DMS114 treated with DMSO at 0.1 percent for 48 hours (cell line): ENCODE measurements around the gene PHACTR1.
"Not testable (repeated sequence)": the region's sequence is repeated elsewhere in the genome, so short reads cannot be mapped to it uniquely, and the experiment has no call there.

Experiments
- DNase-seq: peaks from one replicate; lab custom pipeline; 2025; ENCODE audit not compliant: unreplicated experiment; lab: John Stamatoyannopoulos, UW

The PHACTR1 gene

DNA sequence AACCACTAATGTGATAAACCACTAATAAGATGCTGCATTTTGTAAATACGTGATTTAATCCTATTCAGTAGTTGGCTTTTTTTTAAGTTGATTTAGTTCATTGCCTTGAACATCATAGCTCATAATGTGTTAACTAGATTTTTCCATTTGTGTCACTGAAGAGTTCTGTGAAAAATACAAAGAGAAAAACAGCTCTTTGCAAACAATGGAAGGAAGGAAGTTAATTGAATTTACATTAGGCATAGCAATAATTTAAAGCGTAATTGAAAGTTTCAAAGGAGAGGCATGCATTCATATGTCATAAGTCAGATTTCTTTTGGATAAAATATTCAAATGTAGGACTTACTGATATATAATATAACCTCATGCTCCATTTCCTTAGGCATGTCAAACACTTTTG is 509.5 kb downstream of the PHACTR1 start:
- DNase-seq: no peak

DNA sequence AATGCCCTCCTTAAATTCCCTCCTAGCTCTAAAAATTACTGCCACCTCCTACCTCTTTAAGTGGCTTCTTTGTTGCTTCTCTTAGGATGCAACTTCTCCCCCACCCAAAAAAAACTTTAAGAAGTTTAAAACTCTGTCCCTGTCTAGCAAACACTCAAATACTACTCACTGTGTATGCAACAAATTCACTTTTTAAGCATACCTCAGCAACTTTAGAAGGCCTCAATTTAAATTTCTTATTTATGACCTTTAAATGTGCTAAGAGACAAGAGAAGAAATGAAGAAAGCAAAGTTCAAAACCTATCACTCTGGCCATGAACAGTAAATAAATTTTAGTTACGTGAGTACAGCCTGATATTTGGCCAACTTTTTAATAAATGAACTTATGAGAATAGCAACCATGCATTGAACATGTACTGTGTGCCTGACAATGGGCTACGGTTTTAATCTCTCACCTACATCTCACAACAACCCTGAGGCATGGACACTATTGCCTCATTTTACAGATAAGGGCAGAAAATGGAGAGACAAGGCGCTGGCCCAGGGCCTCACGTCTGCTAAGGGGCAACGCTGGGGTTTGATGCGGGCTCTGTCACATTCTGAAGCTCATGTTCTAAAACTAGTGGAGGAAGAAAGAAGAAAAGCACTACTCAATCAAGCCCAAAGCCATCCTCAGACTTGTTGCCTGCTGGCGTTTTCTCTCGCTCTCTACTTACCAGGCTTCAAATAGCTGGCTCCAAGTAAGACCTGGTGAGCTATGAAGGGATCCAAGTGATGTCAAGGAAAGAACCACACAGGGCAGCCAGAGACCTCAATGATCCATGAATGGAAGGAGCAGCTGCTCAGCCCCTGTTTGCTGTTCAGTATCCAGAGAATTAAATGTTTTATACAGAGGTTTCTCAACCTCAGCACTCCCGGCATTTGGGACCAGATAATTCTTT is 512.0 kb downstream of the PHACTR1 start:
- no peak for DNase-seq

GRCh38 chr6:13229205-13230085 is 512.9 kb downstream of the PHACTR1 start:
- DNase-seq: no peak

DNA sequence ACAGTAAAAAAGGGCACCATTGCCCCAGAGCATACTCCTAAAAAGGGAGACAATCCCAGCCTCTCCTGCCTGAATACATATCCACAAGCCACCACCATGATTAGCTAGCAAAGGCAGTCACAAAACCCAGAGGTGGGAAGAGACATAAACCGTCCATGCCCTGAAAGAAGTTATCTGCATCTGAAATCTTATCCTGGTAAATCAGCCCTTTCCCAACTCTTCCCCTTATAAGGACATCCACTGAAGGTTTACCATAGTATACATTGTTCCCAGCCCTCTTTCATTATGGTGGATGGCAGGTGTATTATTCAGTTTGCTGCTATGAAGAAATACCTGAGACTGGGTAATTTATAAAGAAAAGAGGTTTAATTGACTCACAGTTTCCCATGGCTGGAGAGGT is 516.5 kb downstream of the PHACTR1 start:
- no peak for DNase-seq

- DNase-seq: no peak
These were observed 517.6 kb downstream of the PHACTR1 start for GRCh38 chr6:13234130-13234529.

- no peak for DNase-seq
These were observed 518.8 kb downstream of the PHACTR1 start for GRCh38 chr6:13235339-13235738.

- no peak for DNase-seq
These were observed 520.8 kb downstream of the PHACTR1 start for GRCh38 chr6:13237318-13237717.

DNA sequence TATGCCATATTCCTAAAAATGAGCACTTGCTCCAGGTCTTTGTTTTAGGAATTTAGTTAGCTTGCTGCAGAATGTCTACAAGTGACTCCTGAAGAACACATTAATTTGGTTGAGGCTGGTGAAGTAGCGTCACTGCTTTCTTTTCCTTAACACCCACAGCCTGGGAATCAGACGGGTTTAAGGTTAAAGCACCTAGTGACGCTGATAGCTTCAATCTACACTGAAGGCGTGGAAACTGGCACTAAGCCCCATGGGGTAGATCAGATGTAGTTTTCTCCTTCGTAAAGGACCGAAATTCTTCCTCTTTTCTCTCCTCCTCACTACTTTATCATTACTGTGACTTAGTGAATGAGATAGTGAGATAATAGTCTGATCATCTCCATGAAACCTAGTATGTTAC is 521.5 kb downstream of the PHACTR1 start:
- DNase-seq: no peak

DNA sequence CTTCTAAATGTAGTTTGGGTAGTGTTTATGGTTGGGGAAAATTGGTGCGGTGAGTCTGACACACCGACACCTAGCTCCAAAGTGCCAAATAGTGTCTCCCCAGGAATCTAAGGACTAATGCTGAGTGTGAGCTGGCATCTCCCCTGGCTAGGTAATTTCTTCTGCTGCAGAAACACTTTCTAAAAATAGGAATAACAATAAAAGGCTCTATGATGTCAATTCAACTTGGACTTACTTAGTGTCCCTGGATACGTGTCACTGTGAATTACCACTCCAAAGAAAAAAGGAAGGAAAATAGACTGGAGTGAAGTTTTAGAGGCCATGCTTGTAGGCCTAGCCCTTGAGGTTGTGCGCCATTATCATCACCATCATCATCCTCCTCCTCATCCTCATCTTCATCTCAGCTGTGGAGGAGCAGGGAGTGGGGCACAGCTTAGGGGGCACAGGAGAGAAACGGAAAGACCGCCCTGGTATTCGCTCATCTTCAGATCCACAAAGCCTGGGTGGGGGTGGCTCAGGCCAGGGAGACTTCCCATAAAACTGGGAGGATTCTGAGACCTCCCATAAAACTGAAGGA is 522.2 kb downstream of the PHACTR1 start:
- no peak for DNase-seq

- DNase-seq: no peak
These were observed 523.2 kb downstream of the PHACTR1 start for GRCh38 chr6:13239530-13240455.

DNA sequence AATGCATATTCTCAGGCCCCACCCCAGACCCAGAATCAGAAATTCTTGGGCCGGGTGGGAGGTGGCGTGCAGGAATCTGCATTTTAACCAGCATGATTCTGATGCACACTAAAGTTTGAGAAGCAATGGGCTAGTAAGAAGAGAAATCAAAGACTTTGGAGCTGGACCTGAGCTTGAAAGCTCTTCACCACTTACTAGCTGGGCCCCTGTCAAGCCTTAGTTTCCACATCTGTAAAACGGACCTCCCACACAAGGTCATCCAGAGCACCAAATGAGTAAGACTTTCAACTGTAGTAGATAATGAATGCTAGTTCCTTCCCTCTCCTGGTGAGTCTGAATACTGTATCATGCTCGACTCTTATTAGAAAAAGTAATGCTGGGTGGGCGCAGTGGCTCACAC is 524.8 kb downstream of the PHACTR1 start:
- no peak for DNase-seq

- no peak for DNase-seq
These were observed 525.6 kb downstream of the PHACTR1 start for GRCh38 chr6:13242178-13242577.

DNA sequence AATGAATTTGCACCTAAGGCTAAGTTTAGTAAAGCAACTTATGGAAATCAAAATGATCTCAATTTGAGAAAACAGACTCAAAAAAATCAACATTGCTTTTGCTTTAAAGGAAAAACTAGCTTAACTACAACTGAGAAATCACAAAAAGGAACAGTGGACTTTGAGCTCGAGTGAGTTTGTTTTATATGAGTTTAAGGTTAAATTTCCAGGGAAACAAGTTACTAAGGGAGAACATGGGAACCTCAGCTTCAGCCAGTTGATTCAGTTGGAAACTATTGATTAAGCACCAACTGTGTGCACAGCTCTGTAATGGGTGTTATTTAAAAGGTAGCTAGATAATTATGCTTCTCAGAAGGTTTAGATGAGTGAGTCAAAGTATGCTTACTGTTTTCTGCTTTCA is 526.0 kb downstream of the PHACTR1 start:
- no peak for DNase-seq

GRCh38 chr6:13243033-13243432 is 526.5 kb downstream of the PHACTR1 start:
- DNase-seq: no peak

GRCh38 chr6:13243745-13244144 is 527.2 kb downstream of the PHACTR1 start:
- not testable (repeated sequence) for DNase-seq

- DNase-seq: no peak
These were observed 531.1 kb downstream of the PHACTR1 start for GRCh38 chr6:13247627-13248026.

DNA sequence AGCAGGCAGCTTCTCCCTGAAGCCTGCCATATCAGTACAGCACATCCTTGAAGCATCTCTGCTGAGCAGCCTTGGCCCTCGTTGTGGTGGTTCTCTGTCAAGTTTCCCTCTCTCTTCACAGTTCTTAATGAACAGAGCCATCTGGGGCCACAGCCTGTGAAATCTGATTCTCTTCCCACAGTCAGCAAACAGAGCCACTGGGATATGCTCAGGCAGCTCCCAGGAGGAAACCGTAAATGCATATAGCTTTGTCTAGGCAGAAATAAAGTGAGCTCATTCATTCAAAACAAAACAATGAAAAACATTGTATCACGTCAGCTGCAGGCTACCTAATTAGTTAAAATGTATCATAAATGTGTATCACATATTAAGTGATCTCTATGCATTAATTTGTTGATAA is 531.5 kb downstream of the PHACTR1 start:
- no peak for DNase-seq

DNA sequence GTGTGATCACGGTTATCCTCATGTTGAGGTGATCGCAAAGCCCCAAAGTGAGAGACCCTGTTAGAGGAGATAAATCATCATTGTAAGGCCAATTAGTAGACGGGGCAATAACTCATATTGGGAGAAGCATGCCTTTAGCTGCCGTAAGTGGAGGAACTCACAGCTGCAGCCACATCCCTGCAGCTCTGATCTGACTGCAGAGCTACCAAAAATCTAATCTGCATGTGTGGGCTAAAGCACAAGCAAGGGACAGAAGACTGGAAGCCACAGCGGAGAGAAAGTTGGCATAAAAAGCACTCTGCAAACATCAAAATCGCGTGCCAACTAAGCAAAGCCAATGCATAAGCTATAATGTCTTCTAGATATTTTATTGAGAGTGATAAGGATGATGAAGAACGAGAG is 532.0 kb downstream of the PHACTR1 start:
- DNase-seq: no peak

GRCh38 chr6:13248994-13249393 is 532.4 kb downstream of the PHACTR1 start:
- no peak for DNase-seq

DNA sequence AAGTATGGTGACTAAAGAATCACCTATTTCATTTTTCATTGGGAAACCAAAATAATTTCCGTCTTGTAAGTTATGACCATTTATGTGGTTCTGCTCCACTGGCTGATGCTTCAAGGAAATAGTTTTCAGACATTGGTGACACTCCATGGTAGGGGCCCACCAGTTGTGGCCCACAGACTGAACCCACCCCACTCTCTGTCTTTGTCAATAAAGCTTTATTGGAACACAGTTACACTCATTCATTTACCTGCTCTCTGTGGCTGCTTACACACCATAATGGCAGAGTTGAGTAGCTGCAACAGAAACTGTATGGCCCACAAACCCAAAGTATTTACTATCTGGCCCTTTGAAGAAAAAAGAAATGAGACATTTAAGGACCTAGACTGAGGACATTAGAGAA is 533.2 kb downstream of the PHACTR1 start:
- no peak for DNase-seq

- no peak for DNase-seq
These were observed 534.1 kb downstream of the PHACTR1 start for GRCh38 chr6:13250703-13251102.
